ENCODE measurements around the gene PDIK1L. TPM values are rescaled to one million over a fixed set of nuclear protein-coding genes. Genes with fewer than 3 reads are reported as not detected.
A peak's percentile ranks its signal among the peaks of the same experiment; 100 is the strongest.

PDIK1L gene
- total and polyA plus RNA-seq, 9 of the 15 experiments (the other 6 are each of a cell fraction or from before 2014, with no cell fraction given), result 12.8 to 30.2 (median 21.5) TPM

DNA sequence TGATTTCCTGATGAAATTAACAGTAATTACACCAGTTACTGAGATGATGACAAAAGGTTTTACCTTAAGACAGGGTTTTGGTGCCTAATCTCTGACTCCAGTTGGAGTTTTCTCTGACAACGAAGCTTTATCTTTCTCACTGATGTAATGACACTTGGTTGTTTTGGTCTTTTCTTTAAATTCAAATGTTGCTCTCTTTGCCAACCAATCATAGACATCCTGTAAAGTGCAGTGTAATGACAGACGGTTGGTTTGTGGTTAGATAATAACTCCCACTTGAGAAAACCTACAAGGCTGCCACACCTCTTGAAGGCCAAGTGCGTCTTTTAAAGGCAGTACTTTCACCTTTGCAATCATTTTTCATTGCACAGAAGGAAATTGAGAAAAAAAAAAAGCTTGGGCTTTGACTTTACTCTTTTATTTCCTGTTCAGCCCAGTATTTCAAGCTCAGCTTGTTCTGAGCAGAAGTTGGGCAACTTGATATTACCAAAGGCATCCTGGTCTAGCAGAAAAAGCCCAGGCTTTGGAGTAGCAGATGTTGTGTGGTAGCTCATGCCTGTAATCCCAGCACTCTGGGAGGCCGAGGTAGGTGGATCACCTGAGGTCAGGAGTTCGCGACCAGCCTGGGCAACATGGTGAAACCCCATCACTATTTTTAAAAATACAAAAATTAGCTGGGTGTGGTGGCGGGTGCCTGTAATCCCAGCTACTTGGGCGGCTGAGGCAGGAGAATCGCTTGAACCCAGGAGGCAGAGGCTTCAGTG lies 14.9 kb downstream of the PDIK1L start (continued):
- TF ChIP-seq, protein P1, sequence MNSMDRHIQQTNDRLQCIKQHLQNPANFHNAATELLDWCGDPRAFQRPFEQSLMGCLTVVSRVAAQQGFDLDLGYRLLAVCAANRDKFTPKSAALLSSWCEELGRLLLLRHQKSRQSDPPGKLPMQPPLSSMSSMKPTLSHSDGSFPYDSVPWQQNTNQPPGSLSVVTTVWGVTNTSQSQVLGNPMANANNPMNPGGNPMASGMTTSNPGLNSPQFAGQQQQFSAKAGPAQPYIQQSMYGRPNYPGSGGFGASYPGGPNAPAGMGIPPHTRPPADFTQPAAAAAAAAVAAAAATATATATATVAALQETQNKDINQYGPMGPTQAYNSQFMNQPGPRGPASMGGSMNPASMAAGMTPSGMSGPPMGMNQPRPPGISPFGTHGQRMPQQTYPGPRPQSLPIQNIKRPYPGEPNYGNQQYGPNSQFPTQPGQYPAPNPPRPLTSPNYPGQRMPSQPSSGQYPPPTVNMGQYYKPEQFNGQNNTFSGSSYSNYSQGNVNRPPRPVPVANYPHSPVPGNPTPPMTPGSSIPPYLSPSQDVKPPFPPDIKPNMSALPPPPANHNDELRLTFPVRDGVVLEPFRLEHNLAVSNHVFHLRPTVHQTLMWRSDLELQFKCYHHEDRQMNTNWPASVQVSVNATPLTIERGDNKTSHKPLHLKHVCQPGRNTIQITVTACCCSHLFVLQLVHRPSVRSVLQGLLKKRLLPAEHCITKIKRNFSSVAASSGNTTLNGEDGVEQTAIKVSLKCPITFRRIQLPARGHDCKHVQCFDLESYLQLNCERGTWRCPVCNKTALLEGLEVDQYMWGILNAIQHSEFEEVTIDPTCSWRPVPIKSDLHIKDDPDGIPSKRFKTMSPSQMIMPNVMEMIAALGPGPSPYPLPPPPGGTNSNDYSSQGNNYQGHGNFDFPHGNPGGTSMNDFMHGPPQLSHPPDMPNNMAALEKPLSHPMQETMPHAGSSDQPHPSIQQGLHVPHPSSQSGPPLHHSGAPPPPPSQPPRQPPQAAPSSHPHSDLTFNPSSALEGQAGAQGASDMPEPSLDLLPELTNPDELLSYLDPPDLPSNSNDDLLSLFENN (IDR thresholded peaks at IDR 0.05; ENCODE audit: low read depth in 2 of 2, low read length in 2 of 2), result peak in 1 of 2 experiments; percentile 95; a peak in 2 of 4 replicates
- TF ChIP-seq MYBL2 (IDR thresholded peaks at IDR 0.05; ENCODE audit: low read depth), result peak; percentile 100
- TF ChIP-seq MYBL2 (CRISPR knock-in tag; IDR thresholded peaks at IDR 0.05; ENCODE audit: borderline replicate concordance), result no peak; the same call in 1 of the 2 replicates
- peak; percentile 94 for TF ChIP-seq TAL1 (IDR thresholded peaks at IDR 0.05)
- peak; percentile 97 for TF ChIP-seq RNF2 (IDR thresholded peaks at IDR 0.05)
- TF ChIP-seq HNRNPH1 (optimal IDR thresholded peaks at IDR 0.05; ENCODE audit: low read depth, low read length), result no peak
- TF ChIP-seq, protein P2, sequence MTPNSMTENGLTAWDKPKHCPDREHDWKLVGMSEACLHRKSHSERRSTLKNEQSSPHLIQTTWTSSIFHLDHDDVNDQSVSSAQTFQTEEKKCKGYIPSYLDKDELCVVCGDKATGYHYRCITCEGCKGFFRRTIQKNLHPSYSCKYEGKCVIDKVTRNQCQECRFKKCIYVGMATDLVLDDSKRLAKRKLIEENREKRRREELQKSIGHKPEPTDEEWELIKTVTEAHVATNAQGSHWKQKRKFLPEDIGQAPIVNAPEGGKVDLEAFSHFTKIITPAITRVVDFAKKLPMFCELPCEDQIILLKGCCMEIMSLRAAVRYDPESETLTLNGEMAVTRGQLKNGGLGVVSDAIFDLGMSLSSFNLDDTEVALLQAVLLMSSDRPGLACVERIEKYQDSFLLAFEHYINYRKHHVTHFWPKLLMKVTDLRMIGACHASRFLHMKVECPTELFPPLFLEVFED (CRISPR knock-in tag; conservative IDR thresholded peaks at IDR 0.05), result peak; percentile 93
- TF ChIP-seq, protein P3, sequence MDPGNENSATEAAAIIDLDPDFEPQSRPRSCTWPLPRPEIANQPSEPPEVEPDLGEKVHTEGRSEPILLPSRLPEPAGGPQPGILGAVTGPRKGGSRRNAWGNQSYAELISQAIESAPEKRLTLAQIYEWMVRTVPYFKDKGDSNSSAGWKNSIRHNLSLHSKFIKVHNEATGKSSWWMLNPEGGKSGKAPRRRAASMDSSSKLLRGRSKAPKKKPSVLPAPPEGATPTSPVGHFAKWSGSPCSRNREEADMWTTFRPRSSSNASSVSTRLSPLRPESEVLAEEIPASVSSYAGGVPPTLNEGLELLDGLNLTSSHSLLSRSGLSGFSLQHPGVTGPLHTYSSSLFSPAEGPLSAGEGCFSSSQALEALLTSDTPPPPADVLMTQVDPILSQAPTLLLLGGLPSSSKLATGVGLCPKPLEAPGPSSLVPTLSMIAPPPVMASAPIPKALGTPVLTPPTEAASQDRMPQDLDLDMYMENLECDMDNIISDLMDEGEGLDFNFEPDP (CRISPR knock-in tag; IDR thresholded peaks at IDR 0.05), result peak; percentile 83; the same call in 1 of the 2 replicates
- TF ChIP-seq, protein P4, sequence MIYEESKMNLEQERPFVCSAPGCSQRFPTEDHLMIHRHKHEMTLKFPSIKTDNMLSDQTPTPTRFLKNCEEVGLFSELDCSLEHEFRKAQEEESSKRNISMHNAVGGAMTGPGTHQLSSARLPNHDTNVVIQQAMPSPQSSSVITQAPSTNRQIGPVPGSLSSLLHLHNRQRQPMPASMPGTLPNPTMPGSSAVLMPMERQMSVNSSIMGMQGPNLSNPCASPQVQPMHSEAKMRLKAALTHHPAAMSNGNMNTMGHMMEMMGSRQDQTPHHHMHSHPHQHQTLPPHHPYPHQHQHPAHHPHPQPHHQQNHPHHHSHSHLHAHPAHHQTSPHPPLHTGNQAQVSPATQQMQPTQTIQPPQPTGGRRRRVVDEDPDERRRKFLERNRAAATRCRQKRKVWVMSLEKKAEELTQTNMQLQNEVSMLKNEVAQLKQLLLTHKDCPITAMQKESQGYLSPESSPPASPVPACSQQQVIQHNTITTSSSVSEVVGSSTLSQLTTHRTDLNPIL (CRISPR knock-in tag; IDR thresholded peaks at IDR 0.05), result no peak
- TF ChIP-seq, protein P5, sequence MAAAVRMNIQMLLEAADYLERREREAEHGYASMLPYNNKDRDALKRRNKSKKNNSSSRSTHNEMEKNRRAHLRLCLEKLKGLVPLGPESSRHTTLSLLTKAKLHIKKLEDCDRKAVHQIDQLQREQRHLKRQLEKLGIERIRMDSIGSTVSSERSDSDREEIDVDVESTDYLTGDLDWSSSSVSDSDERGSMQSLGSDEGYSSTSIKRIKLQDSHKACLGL (CRISPR knock-in tag; IDR thresholded peaks at IDR 0.05; ENCODE audit: borderline replicate concordance, poor library complexity, severe bottlenecking), result no peak
- peak; percentile 17; the same call in 1 of the 2 replicates for TF ChIP-seq IFI16 (CRISPR knock-in tag; IDR thresholded peaks at IDR 0.05)
- TF ChIP-seq, protein P6, sequence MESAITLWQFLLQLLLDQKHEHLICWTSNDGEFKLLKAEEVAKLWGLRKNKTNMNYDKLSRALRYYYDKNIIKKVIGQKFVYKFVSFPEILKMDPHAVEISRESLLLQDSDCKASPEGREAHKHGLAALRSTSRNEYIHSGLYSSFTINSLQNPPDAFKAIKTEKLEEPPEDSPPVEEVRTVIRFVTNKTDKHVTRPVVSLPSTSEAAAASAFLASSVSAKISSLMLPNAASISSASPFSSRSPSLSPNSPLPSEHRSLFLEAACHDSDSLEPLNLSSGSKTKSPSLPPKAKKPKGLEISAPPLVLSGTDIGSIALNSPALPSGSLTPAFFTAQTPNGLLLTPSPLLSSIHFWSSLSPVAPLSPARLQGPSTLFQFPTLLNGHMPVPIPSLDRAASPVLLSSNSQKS (CRISPR knock-in tag; IDR thresholded peaks at IDR 0.05), result 0 out of 2 replicates have a peak, but pooled peaks have one; percentile 68
- peak; percentile 66 for TF ChIP-seq NCOA6 (IDR thresholded peaks at IDR 0.05)
- no peak for TF ChIP-seq ZBTB7A (IDR thresholded peaks at IDR 0.05; ENCODE audit: borderline replicate concordance, control insufficient read depth, low read depth, low read length)
- TF ChIP-seq ESRRB (CRISPR knock-in tag; IDR thresholded peaks at IDR 0.05; ENCODE audit: borderline replicate concordance), result no peak
- peak; percentile 17; the same call in 1 of the 2 replicates for TF ChIP-seq KAT8 (IDR thresholded peaks at IDR 0.05; ENCODE audit: low read depth)
